Upper lobe of right lung (tissue), 1 donor: ENCODE measurements around the gene ARPP19. TPM values are rescaled to one million over a fixed set of nuclear protein-coding genes. Genes with fewer than 3 reads are reported as not detected.
"Not testable (repeated sequence)": the region's sequence is repeated elsewhere in the genome, so short reads cannot be mapped to it uniquely, and the experiment has no call there.

ENCODE experiments used
- ATAC-seq: fragments of 200-7000 bp; cut with Tn5 transposase; one replicate; pipeline ENCODE4 v1.9.1; 2020; ENCODE audit warnings: mild to moderate bottlenecking, moderate library complexity
- DNase-seq: peaks from one replicate; pipeline ENCODE4 v3.0.0-alpha.2; 2020
- H3K27ac ChIP-seq: fragments of 200-600 bp; one replicate; pipeline ENCODE4 v1.8.0; 2022
- H3K27me3 ChIP-seq: fragments of 200-600 bp; one replicate; pipeline ENCODE4 v1.8.0; 2022; ENCODE audit warnings: mild to moderate bottlenecking
- H3K36me3 ChIP-seq: fragments of 200-600 bp; one replicate; pipeline ENCODE4 v1.8.0; 2022
- H3K4me1 ChIP-seq: fragments of 200-600 bp; one replicate; pipeline ENCODE4 v1.8.0; 2022
- H3K4me3 ChIP-seq: fragments of 200-600 bp; one replicate; pipeline ENCODE4 v1.8.0; 2022; ENCODE audit warnings: mild to moderate bottlenecking
- H3K9me3 ChIP-seq: fragments of 200-600 bp; one replicate; pipeline ENCODE4 v1.8.0; 2022
- intact Hi-C: fragments of 100-400 bp; cut with DNase I; formaldehyde crosslinking; loops from one replicate; pipeline ENCODE4 v1.11.0; 2022
- total RNA-seq: library from RNA; stranded (reverse); fragmentation: NEBNext Ultra II Directional; extraction: Animal tissue kit (Norgen Biotek cat#: 25700); gene quantifications from one replicate; pipeline ENCODE4 v1.2.1, GENCODE V29; 2021
- TF ChIP-seq, protein P1 (sequence below): fragments of 200-600 bp; IDR thresholded peaks from one replicate; pipeline ENCODE4 v1.8.0; 2022; ENCODE audit warnings: antibody characterized with exemption
- donor health status: DM: no; HTN: yes; CAD: no; lungs with severe emphysema.

Gene ARPP19
- total RNA-seq, 1 donor from 2014 or later = 156 TPM

DNA sequence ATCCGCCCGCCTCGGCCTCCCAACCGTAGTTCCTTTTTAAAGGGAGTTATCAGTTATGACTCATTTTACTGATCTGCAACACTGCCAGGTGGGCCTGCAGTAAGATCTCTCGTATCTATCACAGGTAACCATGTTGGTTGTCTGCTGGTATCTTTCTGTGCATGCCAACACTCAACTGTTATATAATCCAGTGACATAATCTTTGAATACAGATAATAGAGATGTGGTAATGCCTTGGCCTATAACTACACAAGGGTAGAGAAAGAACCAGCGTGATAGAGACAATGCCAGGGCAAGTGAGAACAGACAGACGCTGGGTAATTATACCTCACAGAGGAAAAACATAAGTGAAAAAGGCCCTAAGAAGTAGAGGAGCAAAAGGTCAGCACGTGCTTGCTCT, 11.0 kb upstream of the ARPP19 start:
- no peaks in the 10 kb centered on the region for H3K9me3 ChIP-seq
- ATAC-seq = no peak
- intact Hi-C loops = no loop called here
- DNase-seq = no peak
- H3K36me3 ChIP-seq = peaks cover 30% of the 10 kb centered on the region
- H3K27ac ChIP-seq = no peak overlapping the region
- TF ChIP-seq, protein P1, sequence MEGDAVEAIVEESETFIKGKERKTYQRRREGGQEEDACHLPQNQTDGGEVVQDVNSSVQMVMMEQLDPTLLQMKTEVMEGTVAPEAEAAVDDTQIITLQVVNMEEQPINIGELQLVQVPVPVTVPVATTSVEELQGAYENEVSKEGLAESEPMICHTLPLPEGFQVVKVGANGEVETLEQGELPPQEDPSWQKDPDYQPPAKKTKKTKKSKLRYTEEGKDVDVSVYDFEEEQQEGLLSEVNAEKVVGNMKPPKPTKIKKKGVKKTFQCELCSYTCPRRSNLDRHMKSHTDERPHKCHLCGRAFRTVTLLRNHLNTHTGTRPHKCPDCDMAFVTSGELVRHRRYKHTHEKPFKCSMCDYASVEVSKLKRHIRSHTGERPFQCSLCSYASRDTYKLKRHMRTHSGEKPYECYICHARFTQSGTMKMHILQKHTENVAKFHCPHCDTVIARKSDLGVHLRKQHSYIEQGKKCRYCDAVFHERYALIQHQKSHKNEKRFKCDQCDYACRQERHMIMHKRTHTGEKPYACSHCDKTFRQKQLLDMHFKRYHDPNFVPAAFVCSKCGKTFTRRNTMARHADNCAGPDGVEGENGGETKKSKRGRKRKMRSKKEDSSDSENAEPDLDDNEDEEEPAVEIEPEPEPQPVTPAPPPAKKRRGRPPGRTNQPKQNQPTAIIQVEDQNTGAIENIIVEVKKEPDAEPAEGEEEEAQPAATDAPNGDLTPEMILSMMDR = no peak
- H3K27me3 ChIP-seq = no peaks in the 10 kb centered on the region
- no peaks in the 10 kb centered on the region for H3K4me1 ChIP-seq
- H3K4me3 ChIP-seq = no peak overlapping the region

DNA sequence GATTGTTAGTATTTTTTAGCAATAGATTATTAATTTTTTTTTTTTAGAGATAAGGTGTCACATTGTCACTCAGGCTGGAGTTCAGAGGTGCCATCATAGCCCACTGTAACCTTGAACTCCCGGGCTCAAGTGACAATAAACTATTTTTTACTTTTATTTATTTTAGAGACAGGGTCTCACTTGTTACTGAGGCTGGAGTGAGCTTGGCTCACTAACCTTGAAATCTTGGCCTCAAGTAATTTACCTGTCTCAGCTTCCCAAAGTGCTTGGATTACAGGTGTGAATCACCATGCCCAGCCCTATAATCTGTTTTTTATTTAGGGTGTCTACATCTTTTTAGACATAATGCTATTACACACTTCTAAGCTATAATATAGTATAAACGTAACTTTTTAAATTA, 7.9 kb upstream of the ARPP19 start:
- Histone ChIP-seq H3K27me3 (no peaks in the 10 kb centered on the region), H3K9me3 (no peaks in the 10 kb centered on the region), H3K4me1 (no peaks in the 10 kb centered on the region), H3K27ac (no peak overlapping the region), H3K36me3 (peaks cover 5% of the 10 kb centered on the region), H3K4me3 (no peak overlapping the region)
- TF ChIP-seq, protein P1 = no peak
- DNase-seq = no peak
- no peak for ATAC-seq
- intact Hi-C loops = no loop called here

GRCh38 chr15:52575573-52575972, 6.7 kb upstream of the ARPP19 start:
- H3K27ac ChIP-seq, DNase-seq, ATAC-seq, intact Hi-C loops, H3K4me1 ChIP-seq, H3K36me3 ChIP-seq, H3K4me3 ChIP-seq, H3K9me3 ChIP-seq, H3K27me3 ChIP-seq: not testable (repeated sequence)

- H3K4me3 ChIP-seq = no peak overlapping the region
- intact Hi-C loops = no loop called here
- DNase-seq (no peak), ATAC-seq (no peak)
- no peaks in the 10 kb centered on the region for H3K27me3 ChIP-seq
- TF ChIP-seq, protein P1 = no peak
- H3K27ac ChIP-seq = no peak overlapping the region
- no peaks in the 10 kb centered on the region for H3K9me3 ChIP-seq
- no peaks in the 10 kb centered on the region for H3K36me3 ChIP-seq
- no peaks in the 10 kb centered on the region for H3K4me1 ChIP-seq
Measured at GRCh38 chr15:52575072-52575471, 6.2 kb upstream of the ARPP19 start.

GRCh38 chr15:52574623-52575022, 5.8 kb upstream of the ARPP19 start:
- H3K9me3 ChIP-seq, DNase-seq, H3K36me3 ChIP-seq, intact Hi-C loops, ATAC-seq, H3K4me3 ChIP-seq, H3K27me3 ChIP-seq, H3K27ac ChIP-seq, H3K4me1 ChIP-seq: not testable (repeated sequence)

DNA sequence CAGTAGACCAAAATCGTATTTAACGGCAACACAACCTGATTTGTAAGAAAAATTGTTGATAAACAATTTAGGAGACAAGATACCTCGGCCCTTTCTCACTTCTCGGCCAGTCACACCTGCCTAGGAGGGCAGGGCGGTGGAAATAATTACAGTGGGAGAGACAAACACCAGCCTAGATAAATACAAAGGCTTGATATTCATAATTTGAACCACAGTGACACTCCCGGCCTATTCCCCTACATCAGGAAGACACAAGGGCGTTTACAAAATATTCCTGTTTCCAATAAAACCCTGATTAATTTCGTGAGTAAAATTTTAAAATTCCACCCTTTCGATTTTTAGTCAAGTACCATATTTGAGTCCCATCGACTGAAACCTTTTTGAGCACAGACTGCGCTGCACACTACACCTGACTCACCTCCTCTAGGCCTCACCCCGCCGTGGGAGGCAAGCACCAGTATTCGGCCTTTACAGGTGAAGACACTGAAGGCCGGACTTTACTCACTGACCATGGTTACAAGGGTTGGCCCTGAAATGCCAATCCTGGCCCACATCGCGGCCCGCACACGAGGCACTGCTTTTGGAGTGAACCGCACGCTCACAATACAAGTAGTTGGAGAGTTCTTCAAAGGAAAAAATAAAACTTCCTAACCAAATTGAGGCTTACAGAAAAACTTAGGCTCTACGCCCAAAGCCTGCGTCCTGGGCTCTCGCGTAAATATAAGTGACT, 794 bp downstream of the ARPP19 start:
- peaks cover 38% of the 10 kb centered on the region for H3K4me1 ChIP-seq
- intact Hi-C loops = no loop called here
- peak overlapping the region; percentile 93 for H3K27ac ChIP-seq
- peak; percentile 55 for ATAC-seq
- TF ChIP-seq, protein P1 = no peak
- H3K36me3 ChIP-seq = no peaks in the 10 kb centered on the region
- DNase-seq = peak; percentile 73
- no peaks in the 10 kb centered on the region for H3K27me3 ChIP-seq
- H3K9me3 ChIP-seq = no peaks in the 10 kb centered on the region
- H3K4me3 ChIP-seq = peak overlapping the region; percentile 89

DNA sequence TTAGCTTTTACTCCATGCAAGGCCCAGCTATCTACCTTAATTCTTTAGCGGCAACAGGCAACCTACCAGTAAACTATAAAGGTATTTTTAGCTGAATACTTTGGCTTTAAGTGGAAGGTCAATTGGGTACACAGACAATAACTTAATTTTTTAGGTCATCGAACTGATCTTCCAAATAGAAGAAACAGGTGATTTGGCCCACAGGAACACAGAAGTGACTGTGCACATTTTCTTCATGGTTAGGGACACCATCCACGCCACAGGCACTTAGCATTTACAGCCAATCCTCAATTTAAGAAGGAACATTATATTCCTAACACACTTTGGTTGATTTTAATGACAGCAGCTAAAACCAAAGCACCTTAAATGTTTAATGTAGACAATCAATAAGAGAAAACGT, 1.9 kb downstream of the ARPP19 start:
- Histone ChIP-seq H3K36me3 (no peaks in the 10 kb centered on the region), H3K27ac (no peak overlapping the region), H3K4me1 (peaks cover 38% of the 10 kb centered on the region), H3K4me3 (peak overlapping the region; percentile 89), H3K27me3 (no peaks in the 10 kb centered on the region), H3K9me3 (no peaks in the 10 kb centered on the region)
- TF ChIP-seq, protein P1 = no peak
- DNase-seq (no peak), ATAC-seq (no peak)
- intact Hi-C loops = no loop called here

- H3K4me1 ChIP-seq = peaks cover 43% of the 10 kb centered on the region
- not testable (repeated sequence) for H3K27ac ChIP-seq
Measured at GRCh38 chr15:52565417-52566358, 3.1 kb downstream of the ARPP19 start.

More at GRCh38 chr15:52565417-52566358, 3.1 kb downstream of the ARPP19 start:
- H3K4me3 ChIP-seq, H3K9me3 ChIP-seq, DNase-seq, intact Hi-C loops, H3K27me3 ChIP-seq, H3K36me3 ChIP-seq, ATAC-seq: not testable (repeated sequence)
